ENCODE results near the gene CLEC4A. TPM values are rescaled to one million over a fixed set of nuclear protein-coding genes. Genes with fewer than 3 reads are reported as not detected.

Gene CLEC4A
- total and polyA plus RNA-seq, 2 of the 8 experiments (the other 6 are each of a cell fraction or from before 2014, with no cell fraction given) = 0.41 to 0.44 TPM

GRCh38 chr12:8089716-8090115 is 33.7 kb upstream of the CLEC4A start:
- peaks cover 6 to 34% (median 14%) of the 10 kb centered on the region in 4 experiments; a peak in 7 of 8 replicates for H3K36me3 ChIP-seq (ENCODE audit: control insufficient read depth in 2 of 4, insufficient read depth in 4 of 4, low read length in 3 of 4)
- no peak for TF ChIP-seq POLR2A (IDR thresholded peaks at IDR 0.05; ENCODE audit: control extremely low read depth in 1 of 2, low read depth in 2 of 2, low read length in 2 of 2)
- no peak for TF ChIP-seq GTF2F1 (IDR thresholded peaks at IDR 0.05; ENCODE audit: borderline replicate concordance, low read depth, low read length)
- no peak for TF ChIP-seq CBX8 (IDR thresholded peaks at IDR 0.05; ENCODE audit: borderline replicate concordance, low read depth, low read length)
- TF ChIP-seq ZNF274 (IDR thresholded peaks at IDR 0.05; ENCODE audit: borderline replicate concordance, extremely low read depth, low read length) = no peak
- TF ChIP-seq TCF12 (IDR thresholded peaks at IDR 0.05; ENCODE audit: low read depth, low read length) = no peak

More at GRCh38 chr12:8089716-8090115, 33.7 kb upstream of the CLEC4A start:
- H2BK120ac ChIP-seq (replicated peaks; ENCODE audit: low read depth, low read length) = no peak overlapping the region
- 94% methylated on average over 5 of the region's 5 CpGs; no CpG with 5 or more reads in 1 of the 2 experiments for WGBS, 2 experiments (ENCODE audit: extremely low coverage in 1 of 2, insufficient coverage in 1 of 2, insufficient read length in 1 of 2, insufficient replicate concordance in 2 of 2, low coverage in 1 of 2, low lambda C conversion rate in 2 of 2, missing lambda C conversion rate in 1 of 2)
- H4K20me1 ChIP-seq (replicated peaks in 1 of 2; ENCODE audit: control insufficient read depth in 1 of 2, insufficient read depth in 2 of 2, low read length in 2 of 2) = no peaks in the 10 kb centered on the region
- H3K14ac ChIP-seq (ENCODE audit: insufficient read length) = no peak overlapping the region
- H2BK15ac ChIP-seq (ENCODE audit: low read length) = no peak overlapping the region
- H2BK5ac ChIP-seq (ENCODE audit: low read depth, low read length) = no peak overlapping the region
- no peak overlapping the region for H2BK20ac ChIP-seq (ENCODE audit: low read length)
- H3K9ac ChIP-seq (replicated peaks in 1 of 4; ENCODE audit: extremely low read depth in 1 of 4, low read depth in 3 of 4, low read length in 3 of 4) = no peak overlapping the region
- H4K91ac ChIP-seq (replicated peaks; ENCODE audit: insufficient read length, low read length) = no peak overlapping the region
- DNase-seq (ENCODE audit: low read depth in 1 of 2, low spot score in 2 of 2) (no peak), FAIRE-seq (no peak)
- no peak overlapping the region for H3K4ac ChIP-seq (replicated peaks; ENCODE audit: insufficient read length, low read depth, low read length)
- no peaks in the 10 kb centered on the region for H3K9me3 ChIP-seq (ENCODE audit: insufficient read depth in 2 of 2, low read depth in 1 of 2, low read length in 1 of 2)
- H3K27ac ChIP-seq (ENCODE audit: low read depth, low read length) = no peak overlapping the region
- no peaks in the 10 kb centered on the region for H3K79me1 ChIP-seq (ENCODE audit: low read depth, low read length)
- no peak overlapping the region for H4K8ac ChIP-seq (ENCODE audit: extremely low read depth, insufficient read depth, low read length)
- no peak overlapping the region for H3K23ac ChIP-seq (ENCODE audit: insufficient read length)
- no peak overlapping the region for H3K18ac ChIP-seq (ENCODE audit: extremely low read depth, low read length)
- POLR2A ChIA-PET (ENCODE audit: partially characterized antibody) = no interaction called here
- H3K79me2 ChIP-seq (ENCODE audit: control insufficient read depth in 1 of 2, insufficient read depth in 2 of 2, low read length in 2 of 2) = peaks cover 0 to 4% of the 10 kb centered on the region in 2 experiments; a peak in 2 of 4 replicates
- CTCF ChIA-PET (ENCODE audit: partially characterized antibody) = no interaction called here
- no peak overlapping the region for H3K4me3 ChIP-seq (ENCODE audit: extremely low read depth in 1 of 4, insufficient read depth in 2 of 4, low read depth in 3 of 4, low read length in 4 of 4)
- no peak overlapping the region for H3K56ac ChIP-seq (replicated peaks; ENCODE audit: insufficient read length, low read depth, low read length)
- H3K23me2 ChIP-seq (ENCODE audit: low read depth, low read length) = no peaks in the 10 kb centered on the region
- no peak overlapping the region for H4K5ac ChIP-seq (ENCODE audit: insufficient read length, low read depth, low read length)
- H2AK5ac ChIP-seq (ENCODE audit: low read depth, low read length) = no peak overlapping the region
- H3K4me1 ChIP-seq (replicated peaks in 1 of 4; ENCODE audit: control insufficient read depth in 3 of 4, insufficient read depth in 4 of 4, low read length in 3 of 4) = no peaks in the 10 kb centered on the region
- H3K27me3 ChIP-seq (replicated peaks in 1 of 4; ENCODE audit: control insufficient read depth in 3 of 4, extremely low read depth in 1 of 4, insufficient read depth in 3 of 4, low read length in 3 of 4) = no peaks in the 10 kb centered on the region
- H2AFZ ChIP-seq (ENCODE audit: low read length) = no peak overlapping the region
- H2BK12ac ChIP-seq (ENCODE audit: low read depth, low read length) = no peak overlapping the region
- H3K4me2 ChIP-seq (ENCODE audit: insufficient read depth in 1 of 2, low read depth in 2 of 2, low read length in 2 of 2) = no peak overlapping the region
